ENCODE data around the gene KRT79. TPM values are rescaled to one million over a fixed set of nuclear protein-coding genes. Genes with fewer than 3 reads are reported as not detected.

KRT79 gene
- total and polyA plus RNA-seq, 2 of the 8 experiments (the other 6 are each of a cell fraction or from before 2014, with no cell fraction given), result not detected

DNA sequence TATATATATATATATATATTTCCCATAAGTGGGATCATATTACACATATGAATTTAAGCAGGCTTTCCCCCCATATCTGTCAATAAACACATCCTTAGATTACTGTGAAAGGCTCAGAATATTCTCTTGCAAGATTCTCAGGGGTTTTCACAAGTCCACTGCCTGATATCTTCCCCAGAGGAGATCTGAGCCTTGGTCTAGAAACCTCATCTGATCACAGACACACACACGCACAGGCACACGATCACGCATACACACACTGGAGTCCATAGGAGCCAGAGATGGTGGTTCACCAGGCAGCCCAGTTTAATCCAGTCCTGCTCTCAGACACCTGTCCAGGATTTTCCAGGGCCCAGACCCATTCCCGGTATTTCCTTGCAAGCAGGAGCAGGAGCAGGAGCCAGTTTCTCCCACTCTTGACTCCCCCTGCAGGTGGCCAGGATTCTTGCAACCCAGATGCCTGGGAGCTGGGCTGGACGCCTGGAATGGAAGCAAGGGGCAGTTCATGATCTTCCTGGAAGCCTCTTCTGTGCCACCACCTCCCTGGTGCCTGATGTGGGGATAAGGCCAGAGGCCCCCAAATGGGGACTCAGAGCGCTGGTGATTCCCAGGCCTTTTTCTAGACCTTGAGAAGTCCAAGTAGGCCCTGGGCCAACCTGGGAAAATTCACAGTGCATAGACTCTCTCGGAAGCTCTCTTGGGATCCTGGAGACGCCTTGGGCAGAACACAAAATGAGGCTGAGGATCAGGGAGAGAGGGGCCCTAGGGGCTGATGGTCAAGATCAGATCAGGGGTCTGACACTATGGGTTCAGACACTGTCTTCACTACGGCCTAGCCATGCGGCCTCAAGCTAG, 31.2 kb upstream of the KRT79 start (continued):
- no peak for TF ChIP-seq ZNF274 (IDR thresholded peaks at IDR 0.05; ENCODE audit: borderline replicate concordance, extremely low read depth, low read length)
- TF ChIP-seq FOSL1 (IDR thresholded peaks at IDR 0.05; ENCODE audit: insufficient read depth, low read depth, low read length), result no peak
- no peak for TF ChIP-seq TBP (IDR thresholded peaks at IDR 0.05; ENCODE audit: low read depth, low read length)
- no peak for TF ChIP-seq KDM5A (IDR thresholded peaks at IDR 0.05; ENCODE audit: low read length)
- TF ChIP-seq RXRA (IDR thresholded peaks at IDR 0.05; ENCODE audit: insufficient read depth, low read depth, low read length), result no peak
- no peak for TF ChIP-seq POLR2A (IDR thresholded peaks at IDR 0.05; ENCODE audit: control extremely low read depth in 1 of 2, low read depth in 2 of 2, low read length in 2 of 2)
- TF ChIP-seq CHD1 (IDR thresholded peaks at IDR 0.05; ENCODE audit: low read depth, low read length), result no peak
- TF ChIP-seq BRCA1 (IDR thresholded peaks at IDR 0.05; ENCODE audit: low read depth, low read length), result no peak
- TF ChIP-seq TAF1 (IDR thresholded peaks at IDR 0.05; ENCODE audit: low read depth, low read length), result no peak
- peak; percentile 46; the same call in 1 of the 2 replicates for TF ChIP-seq TEAD4 (IDR thresholded peaks at IDR 0.05; ENCODE audit: low read depth, low read length)
- TF ChIP-seq EZH2 (IDR thresholded peaks at IDR 0.05; ENCODE audit: low read depth, low read length, severe bottlenecking), result no peak
- no peak for TF ChIP-seq JUND (IDR thresholded peaks at IDR 0.05; ENCODE audit: low read length)
- 0 out of 2 replicates have a peak, but pooled peaks have one; percentile 13 for TF ChIP-seq CEBPB (IDR thresholded peaks at IDR 0.05; ENCODE audit: low read depth, low read length)
- TF ChIP-seq MAFK (IDR thresholded peaks at IDR 0.05; ENCODE audit: low read depth, low read length), result no peak
- no peak for TF ChIP-seq GTF2F1 (IDR thresholded peaks at IDR 0.05; ENCODE audit: borderline replicate concordance, low read depth, low read length)
- no peak for TF ChIP-seq BCL11A (IDR thresholded peaks at IDR 0.05; ENCODE audit: low read depth in 2 of 2, low read length in 2 of 2)
- TF ChIP-seq, protein P1, sequence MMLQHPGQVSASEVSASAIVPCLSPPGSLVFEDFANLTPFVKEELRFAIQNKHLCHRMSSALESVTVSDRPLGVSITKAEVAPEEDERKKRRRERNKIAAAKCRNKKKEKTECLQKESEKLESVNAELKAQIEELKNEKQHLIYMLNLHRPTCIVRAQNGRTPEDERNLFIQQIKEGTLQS (IDR thresholded peaks at IDR 0.05; ENCODE audit: insufficient read depth, low read depth, low read length), result no peak
- TF ChIP-seq BACH1 (IDR thresholded peaks at IDR 0.05; ENCODE audit: low read length), result no peak
- 0 out of 2 replicates have a peak, but pooled peaks have one; percentile 52 for TF ChIP-seq TCF12 (IDR thresholded peaks at IDR 0.05; ENCODE audit: low read depth, low read length)
- no peak for TF ChIP-seq SP4 (IDR thresholded peaks at IDR 0.05; ENCODE audit: low read length)
- no peak for TF ChIP-seq CREB1 (IDR thresholded peaks at IDR 0.05)
- TF ChIP-seq, protein P2, sequence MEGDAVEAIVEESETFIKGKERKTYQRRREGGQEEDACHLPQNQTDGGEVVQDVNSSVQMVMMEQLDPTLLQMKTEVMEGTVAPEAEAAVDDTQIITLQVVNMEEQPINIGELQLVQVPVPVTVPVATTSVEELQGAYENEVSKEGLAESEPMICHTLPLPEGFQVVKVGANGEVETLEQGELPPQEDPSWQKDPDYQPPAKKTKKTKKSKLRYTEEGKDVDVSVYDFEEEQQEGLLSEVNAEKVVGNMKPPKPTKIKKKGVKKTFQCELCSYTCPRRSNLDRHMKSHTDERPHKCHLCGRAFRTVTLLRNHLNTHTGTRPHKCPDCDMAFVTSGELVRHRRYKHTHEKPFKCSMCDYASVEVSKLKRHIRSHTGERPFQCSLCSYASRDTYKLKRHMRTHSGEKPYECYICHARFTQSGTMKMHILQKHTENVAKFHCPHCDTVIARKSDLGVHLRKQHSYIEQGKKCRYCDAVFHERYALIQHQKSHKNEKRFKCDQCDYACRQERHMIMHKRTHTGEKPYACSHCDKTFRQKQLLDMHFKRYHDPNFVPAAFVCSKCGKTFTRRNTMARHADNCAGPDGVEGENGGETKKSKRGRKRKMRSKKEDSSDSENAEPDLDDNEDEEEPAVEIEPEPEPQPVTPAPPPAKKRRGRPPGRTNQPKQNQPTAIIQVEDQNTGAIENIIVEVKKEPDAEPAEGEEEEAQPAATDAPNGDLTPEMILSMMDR (IDR thresholded peaks at IDR 0.05; ENCODE audit: control extremely low read depth in 1 of 3, insufficient read depth in 1 of 3, low read depth in 1 of 3, low read length in 3 of 3), result peak; percentile 84 to 95 (median 94)
- no peak for TF ChIP-seq HDAC6 (IDR thresholded peaks at IDR 0.05; ENCODE audit: low read depth, low read length)

Data from H1 (cell line).